ENCODE data around the gene TMPRSS11F. TPM values are rescaled to one million over a fixed set of nuclear protein-coding genes. Genes with fewer than 3 reads are reported as not detected.
A peak's percentile ranks its signal among the peaks of the same experiment; 100 is the strongest.
"Not testable (repeated sequence)": the region's sequence is repeated elsewhere in the genome, so short reads cannot be mapped to it uniquely, and the experiment has no call there.

TMPRSS11F gene
- total RNA-seq (2014; rRNA removed; shearing (Covaris generic)), result not detected in 2 replicates

- H3K4me3 ChIP-seq (ENCODE audit: insufficient read depth, low read depth, low read length), result no peak within 1 kb of the TSS
- H3K36me3 ChIP-seq (replicated peaks; ENCODE audit: control insufficient read depth, insufficient read depth, low read length), result no peaks in the 10 kb centered on the region
- no peaks in the 10 kb centered on the region for H3K27me3 ChIP-seq (ENCODE audit: control insufficient read depth, insufficient read depth, low read length)
- no peak for DNase-seq
These were observed at the start of gene TMPRSS11F for GRCh38 chr4:68129793-68130192. TSS of gene TMPRSS11F (minus strand) at chr4:68129869. CDS start at chr4:68129820, 49 bp downstream.

GRCh38 chr4:68176904-68177303 lies 47.2 kb upstream of the TMPRSS11F start:
- no peak for DNase-seq
- Histone ChIP-seq H3K27me3 (ENCODE audit: control insufficient read depth, insufficient read depth, low read length) (no peaks in the 10 kb centered on the region), H3K36me3 (replicated peaks; ENCODE audit: control insufficient read depth, insufficient read depth, low read length) (no peaks in the 10 kb centered on the region; the same call in 1 of the 2 replicates), H3K4me3 (ENCODE audit: insufficient read depth, low read depth, low read length) (no peak overlapping the region)

- H3K27me3 ChIP-seq (ENCODE audit: control insufficient read depth, insufficient read depth, low read length), result no peaks in the 10 kb centered on the region
- DNase-seq, result peak; percentile 7
These were observed 46.8 kb upstream of the TMPRSS11F start for GRCh38 chr4:68176500-68176899.

GRCh38 chr4:68175562-68176155 lies 46.0 kb upstream of the TMPRSS11F start:
- no peaks in the 10 kb centered on the region for H3K27me3 ChIP-seq (ENCODE audit: control insufficient read depth, insufficient read depth, low read length)
- no peak overlapping the region for H3K4me3 ChIP-seq (ENCODE audit: insufficient read depth, low read depth, low read length)
- peak; percentile 35 for DNase-seq
- no peaks in the 10 kb centered on the region; the same call in 1 of the 2 replicates for H3K36me3 ChIP-seq (replicated peaks; ENCODE audit: control insufficient read depth, insufficient read depth, low read length)

More at GRCh38 chr4:68176500-68176899, 46.8 kb upstream of the TMPRSS11F start:
- no peaks in the 10 kb centered on the region; the same call in 1 of the 2 replicates for H3K36me3 ChIP-seq (replicated peaks; ENCODE audit: control insufficient read depth, insufficient read depth, low read length)
- no peak overlapping the region for H3K4me3 ChIP-seq (ENCODE audit: insufficient read depth, low read depth, low read length)

- not testable (repeated sequence) for H3K36me3 ChIP-seq (replicated peaks; ENCODE audit: control insufficient read depth, insufficient read depth, low read length); H3K4me3 ChIP-seq (ENCODE audit: insufficient read depth, low read depth, low read length); DNase-seq
These were observed 44.7 kb upstream of the TMPRSS11F start for GRCh38 chr4:68174389-68174788.

GRCh38 chr4:68172147-68172546 lies 42.5 kb upstream of the TMPRSS11F start:
- H3K36me3 ChIP-seq (replicated peaks; ENCODE audit: control insufficient read depth, insufficient read depth, low read length); H3K4me3 ChIP-seq (ENCODE audit: insufficient read depth, low read depth, low read length); DNase-seq; H3K27me3 ChIP-seq (ENCODE audit: control insufficient read depth, insufficient read depth, low read length): not testable (repeated sequence)

More at GRCh38 chr4:68174389-68174788, 44.7 kb upstream of the TMPRSS11F start:
- H3K27me3 ChIP-seq (ENCODE audit: control insufficient read depth, insufficient read depth, low read length), result not testable (repeated sequence)

GRCh38 chr4:68167706-68168105 lies 38.0 kb upstream of the TMPRSS11F start:
- Histone ChIP-seq H3K36me3 (replicated peaks; ENCODE audit: control insufficient read depth, insufficient read depth, low read length) (no peaks in the 10 kb centered on the region), H3K4me3 (ENCODE audit: insufficient read depth, low read depth, low read length) (no peak overlapping the region), H3K27me3 (ENCODE audit: control insufficient read depth, insufficient read depth, low read length) (no peaks in the 10 kb centered on the region)
- no peak for DNase-seq

GRCh38 chr4:68167166-68167565 lies 37.5 kb upstream of the TMPRSS11F start:
- no peak for DNase-seq
- no peaks in the 10 kb centered on the region for H3K36me3 ChIP-seq (replicated peaks; ENCODE audit: control insufficient read depth, insufficient read depth, low read length)
- no peak overlapping the region for H3K4me3 ChIP-seq (ENCODE audit: insufficient read depth, low read depth, low read length)
- no peaks in the 10 kb centered on the region for H3K27me3 ChIP-seq (ENCODE audit: control insufficient read depth, insufficient read depth, low read length)

GRCh38 chr4:68163754-68164153 lies 34.1 kb upstream of the TMPRSS11F start:
- Histone ChIP-seq H3K36me3 (replicated peaks; ENCODE audit: control insufficient read depth, insufficient read depth, low read length) (no peaks in the 10 kb centered on the region), H3K4me3 (ENCODE audit: insufficient read depth, low read depth, low read length) (no peak overlapping the region), H3K27me3 (ENCODE audit: control insufficient read depth, insufficient read depth, low read length) (no peaks in the 10 kb centered on the region)
- DNase-seq, result no peak

- DNase-seq, result no peak
- Histone ChIP-seq H3K4me3 (ENCODE audit: insufficient read depth, low read depth, low read length) (no peak overlapping the region), H3K27me3 (ENCODE audit: control insufficient read depth, insufficient read depth, low read length) (no peaks in the 10 kb centered on the region), H3K36me3 (replicated peaks; ENCODE audit: control insufficient read depth, insufficient read depth, low read length) (no peaks in the 10 kb centered on the region)
These were observed 32.5 kb upstream of the TMPRSS11F start for GRCh38 chr4:68162196-68162595.

GRCh38 chr4:68152411-68152810 lies 22.7 kb upstream of the TMPRSS11F start:
- DNase-seq, result no peak

GRCh38 chr4:68148800-68149685 lies 19.4 kb upstream of the TMPRSS11F start:
- Histone ChIP-seq H3K4me3 (ENCODE audit: insufficient read depth, low read depth, low read length) (no peak overlapping the region), H3K36me3 (replicated peaks; ENCODE audit: control insufficient read depth, insufficient read depth, low read length) (no peaks in the 10 kb centered on the region), H3K27me3 (ENCODE audit: control insufficient read depth, insufficient read depth, low read length) (no peaks in the 10 kb centered on the region)
- no peak for DNase-seq

More at GRCh38 chr4:68152411-68152810, 22.7 kb upstream of the TMPRSS11F start:
- no peaks in the 10 kb centered on the region for H3K27me3 ChIP-seq (ENCODE audit: control insufficient read depth, insufficient read depth, low read length)
- no peaks in the 10 kb centered on the region for H3K36me3 ChIP-seq (replicated peaks; ENCODE audit: control insufficient read depth, insufficient read depth, low read length)
- H3K4me3 ChIP-seq (ENCODE audit: insufficient read depth, low read depth, low read length), result no peak overlapping the region

- H3K4me3 ChIP-seq (ENCODE audit: insufficient read depth, low read depth, low read length), result no peak overlapping the region
- no peaks in the 10 kb centered on the region for H3K27me3 ChIP-seq (ENCODE audit: control insufficient read depth, insufficient read depth, low read length)
- no peak for DNase-seq
- H3K36me3 ChIP-seq (replicated peaks; ENCODE audit: control insufficient read depth, insufficient read depth, low read length), result no peaks in the 10 kb centered on the region
These were observed 17.4 kb upstream of the TMPRSS11F start for GRCh38 chr4:68147079-68147478.

- no peak for DNase-seq
- Histone ChIP-seq H3K4me3 (ENCODE audit: insufficient read depth, low read depth, low read length) (no peak overlapping the region), H3K27me3 (ENCODE audit: control insufficient read depth, insufficient read depth, low read length) (no peaks in the 10 kb centered on the region), H3K36me3 (replicated peaks; ENCODE audit: control insufficient read depth, insufficient read depth, low read length) (no peaks in the 10 kb centered on the region)
These were observed 15.6 kb upstream of the TMPRSS11F start for GRCh38 chr4:68145261-68145660.

GRCh38 chr4:68141852-68142251 lies 12.2 kb upstream of the TMPRSS11F start:
- DNase-seq, result no peak
- Histone ChIP-seq H3K4me3 (ENCODE audit: insufficient read depth, low read depth, low read length) (no peak overlapping the region), H3K36me3 (replicated peaks; ENCODE audit: control insufficient read depth, insufficient read depth, low read length) (no peaks in the 10 kb centered on the region), H3K27me3 (ENCODE audit: control insufficient read depth, insufficient read depth, low read length) (no peaks in the 10 kb centered on the region)
